HG02678 (cell line): ENCODE results near the gene LPGAT1.

Source experiments
- ATAC-seq: cut with Tn5 transposase; IDR thresholded peaks from one replicate; pipeline ENCODE4 v1.9.1; 2021; ENCODE audit warnings: mild to moderate bottlenecking, moderate library complexity; ENCODE audit not compliant: unreplicated experiment

The LPGAT1 gene

GRCh38 chr1:211828584-211829342, 1.8 kb downstream of the LPGAT1 start:
- no peak for ATAC-seq

GRCh38 chr1:211827051-211827450, 3.5 kb downstream of the LPGAT1 start:
- ATAC-seq: no peak

GRCh38 chr1:211825980-211826379, 4.6 kb downstream of the LPGAT1 start:
- ATAC-seq: no peak

- ATAC-seq: no peak
Observed at GRCh38 chr1:211822677-211823407, 7.7 kb downstream of the LPGAT1 start.

- ATAC-seq: no peak
Observed at GRCh38 chr1:211816586-211816985, 14.0 kb downstream of the LPGAT1 start.

GRCh38 chr1:211814313-211814712, 16.2 kb downstream of the LPGAT1 start:
- ATAC-seq: no peak

- ATAC-seq: no peak
Observed at GRCh38 chr1:211813590-211813989, 17.0 kb downstream of the LPGAT1 start.

GRCh38 chr1:211812584-211812983, 18.0 kb downstream of the LPGAT1 start:
- ATAC-seq: no peak

- no peak for ATAC-seq
Observed at GRCh38 chr1:211811848-211812247, 18.7 kb downstream of the LPGAT1 start.

GRCh38 chr1:211811126-211811525, 19.4 kb downstream of the LPGAT1 start:
- no peak for ATAC-seq

- no peak for ATAC-seq
Observed at GRCh38 chr1:211808475-211808874, 22.1 kb downstream of the LPGAT1 start.

- ATAC-seq: no peak
Observed at GRCh38 chr1:211804915-211805314, 25.6 kb downstream of the LPGAT1 start.

GRCh38 chr1:211800925-211801607, 29.5 kb downstream of the LPGAT1 start:
- ATAC-seq: no peak

GRCh38 chr1:211797994-211798393, 32.6 kb downstream of the LPGAT1 start:
- ATAC-seq: no peak

GRCh38 chr1:211791979-211792378, 38.6 kb downstream of the LPGAT1 start:
- no peak for ATAC-seq

GRCh38 chr1:211789641-211790464, 40.7 kb downstream of the LPGAT1 start:
- ATAC-seq: no peak

GRCh38 chr1:211788626-211789025, 41.9 kb downstream of the LPGAT1 start:
- no peak for ATAC-seq

- ATAC-seq: no peak
Observed at GRCh38 chr1:211783897-211784296, 46.7 kb downstream of the LPGAT1 start.

- ATAC-seq: no peak
Observed at GRCh38 chr1:211783266-211783665, 47.3 kb downstream of the LPGAT1 start.

GRCh38 chr1:211781260-211781659, 49.3 kb downstream of the LPGAT1 start:
- ATAC-seq: no peak

- no peak for ATAC-seq
Observed at GRCh38 chr1:211775170-211775569, 55.4 kb downstream of the LPGAT1 start.
